Panc1 (cell line): ENCODE measurements around the gene HSPB8. TPM values are rescaled to one million over a fixed set of nuclear protein-coding genes. Genes with fewer than 3 reads are reported as not detected.

Source experiments
- ATAC-seq: fragments of 200-7000 bp; cut with Tn5 transposase; 2 replicates; pipeline ENCODE4 v1.9.1; 2020; ENCODE audit warnings: mild to moderate bottlenecking, moderate library complexity
- BruUV-seq: library from RNA; stranded (reverse); fragments of 400-500 nt; replicated peaks from 2 replicates; lab custom pipeline; 2021; lab: Mats Ljungman, UMichigan
- CTCF ChIA-PET: fragments of 300-600 bp; sonication (Branson Sonifier 250); formaldehyde crosslinking; loops from one replicate; lab custom pipeline; 2022; ENCODE audit warnings: antibody characterized with exemption; lab: Charles Lee
- POLR2A ChIA-PET: fragments of 300-600 bp; sonication (Branson Sonifier 250); formaldehyde crosslinking; loops from one replicate; lab custom pipeline; 2022; ENCODE audit warnings: antibody characterized with exemption; lab: Charles Lee
- DNase-seq: peaks from one replicate; pipeline ENCODE4 v3.0.0-alpha.2; 2010; ENCODE audit warnings: low read depth, low spot score
- H3K27ac ChIP-seq: 2 replicates; pipeline ENCODE4 v1.5.1; 2011; ENCODE audit warnings: mild to moderate bottlenecking, low read length, inconsistent platforms
- H3K27me3 ChIP-seq: fragments of 200-500 bp; sonication (Bioruptor generic); 2 replicates; pipeline ENCODE4 v1.6.0; 2014; ENCODE audit warnings: low read length, inconsistent platforms; ENCODE audit not compliant: control insufficient read depth, insufficient read depth
- H3K36me3 ChIP-seq: fragments of 200-500 bp; sonication (Bioruptor generic); 2 replicates; pipeline ENCODE4 v1.5.1; 2014; ENCODE audit warnings: inconsistent platforms, mild to moderate bottlenecking, low read length, moderate library complexity; ENCODE audit not compliant: control insufficient read depth, insufficient read depth
- H3K4me1 ChIP-seq: 2 replicates; pipeline ENCODE4 v1.5.1; 2011; ENCODE audit warnings: inconsistent platforms, mild to moderate bottlenecking, low read length, moderate library complexity; ENCODE audit not compliant: control insufficient read depth, insufficient read depth
- H3K4me3 ChIP-seq, 2 experiments: 2 replicates each; pipeline ENCODE4 v1.5.1; 2011 to 2012; ENCODE audit warnings: low read depth in 2 of 2, low read length in 2 of 2, mild to moderate bottlenecking in 2 of 2, inconsistent platforms in 1 of 2, moderate library complexity in 1 of 2
- H3K9me3 ChIP-seq: fragments of 200-500 bp; sonication (Bioruptor generic); 2 replicates; pipeline ENCODE4 v1.5.1; 2014; ENCODE audit warnings: low read depth, mild to moderate bottlenecking, inconsistent platforms, low read length, moderate library complexity; ENCODE audit not compliant: control insufficient read depth, insufficient read depth
- CTCF ChIP-seq: fragments of 450-650 bp; IDR thresholded peaks from 2 replicates; pipeline ENCODE4 v1.5.1; 2017; ENCODE audit warnings: mild to moderate bottlenecking
- POLR2AphosphoS5 ChIP-seq: IDR thresholded peaks from 2 replicates; pipeline ENCODE4 v1.6.1; 2012; ENCODE audit warnings: mild to moderate bottlenecking, low read depth, low read length, moderate library complexity
- REST ChIP-seq, 2 experiments: IDR thresholded peaks; 2 replicates each; pipeline ENCODE4 v1.6.1; 2011 to 2012; ENCODE audit warnings: low read depth in 2 of 2, control low read depth in 1 of 2, low read length in 1 of 2, mild to moderate bottlenecking in 1 of 2, moderate library complexity in 1 of 2; ENCODE audit not compliant: insufficient read depth in 1 of 2
- SIN3A ChIP-seq: IDR thresholded peaks from 2 replicates; pipeline ENCODE4 v1.6.1; 2012; ENCODE audit warnings: low read depth, mild to moderate bottlenecking, low read length, moderate library complexity, borderline replicate concordance; ENCODE audit not compliant: insufficient read depth
- TCF7L2 ChIP-seq: IDR thresholded peaks from 2 replicates; pipeline ENCODE4 v1.6.1; 2011; ENCODE audit warnings: mild to moderate bottlenecking, low read depth, low read length, inconsistent platforms
- in situ Hi-C: cut with HindIII; loops from 2 replicates; pipeline ENCODE4 v1.10.0; 2016; ENCODE audit warnings: low sequenced_read_pairs, low pct_unique_long_range_greater_than_20kb
- intact Hi-C: fragments of 100-400 bp; cut with micrococcal nuclease; formaldehyde crosslinking; loops from one replicate; pipeline ENCODE4 v1.10.0; 2022; ENCODE audit not compliant: unreplicated experiment
- total RNA-seq: library from RNA; stranded (reverse); gene quantifications from one replicate; pipeline ENCODE4 v1.2.1, GENCODE V29; 2021; ENCODE audit not compliant: unreplicated experiment

HSPB8 gene
- total RNA-seq, 1 experiment from 2014 or later = 2.0 TPM

DNA sequence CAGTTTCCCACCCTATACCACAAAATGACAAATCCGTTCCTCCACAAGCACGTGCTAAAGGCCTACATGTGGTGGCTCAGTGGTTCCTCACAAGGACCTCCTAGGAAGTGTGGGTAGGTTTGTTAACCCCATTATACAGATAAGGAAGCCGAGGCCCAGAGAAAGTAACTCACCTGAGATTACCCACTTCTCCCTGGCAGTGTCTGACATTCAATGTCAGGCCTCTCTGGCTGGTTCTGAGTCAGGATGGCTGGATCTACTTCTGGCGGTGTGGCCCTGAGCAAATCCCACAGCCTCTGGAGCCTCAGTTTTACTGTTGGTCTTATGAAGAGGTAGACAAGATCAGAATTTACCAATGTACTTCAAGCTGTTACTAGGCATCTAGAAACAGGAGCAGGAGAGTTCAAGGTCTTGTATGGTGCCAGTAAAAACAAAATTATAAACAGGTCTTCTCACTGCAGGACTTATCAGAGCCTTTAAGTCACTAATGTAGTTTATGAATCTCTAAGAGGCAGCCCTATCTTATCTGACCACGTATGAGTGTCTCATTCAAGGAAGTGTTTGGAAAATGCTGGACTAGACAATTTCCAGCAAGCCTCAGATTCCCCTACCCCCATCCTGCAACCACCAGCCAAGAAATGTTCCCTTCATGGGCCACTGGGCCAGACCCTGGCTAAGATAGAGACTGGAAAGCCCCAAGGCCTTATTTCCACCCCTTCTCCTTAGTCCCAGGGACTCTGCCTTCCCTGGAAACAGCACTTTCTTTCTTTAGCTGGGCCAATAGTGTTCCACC is 4.2 kb downstream of the HSPB8 start:
- ATAC-seq (no peak), DNase-seq (no peak)
- Histone ChIP-seq H3K27me3 (no peaks in the 10 kb centered on the region; the same call in 1 of the 2 replicates), H3K27ac (no peak overlapping the region), H3K36me3 (no peaks in the 10 kb centered on the region), H3K4me1 (peaks cover 10% of the 10 kb centered on the region; the same call in 1 of the 2 replicates), H3K4me3 (no peak overlapping the region), H3K9me3 (no peaks in the 10 kb centered on the region)
- in situ Hi-C loops = no loop called here
- no peak for TF ChIP-seq POLR2AphosphoS5
- TF ChIP-seq TCF7L2 = no peak
- TF ChIP-seq SIN3A = no peak
- TF ChIP-seq CTCF = no peak
- no peak for TF ChIP-seq REST (IDR thresholded peaks at IDR 0.05; ENCODE audit: insufficient read depth in 1 of 2, low read depth in 2 of 2, low read length in 1 of 2)
- intact Hi-C loops = no loop called here
- POLR2A ChIA-PET = no interaction called here
- CTCF ChIA-PET = interaction anchor here (0.5 kb wide), 1 partner anchor 1119 kb away, joined by 3 read pairs; no protein-coding TSS in a partner anchor
- BruUV-seq = no TSS peak

DNA sequence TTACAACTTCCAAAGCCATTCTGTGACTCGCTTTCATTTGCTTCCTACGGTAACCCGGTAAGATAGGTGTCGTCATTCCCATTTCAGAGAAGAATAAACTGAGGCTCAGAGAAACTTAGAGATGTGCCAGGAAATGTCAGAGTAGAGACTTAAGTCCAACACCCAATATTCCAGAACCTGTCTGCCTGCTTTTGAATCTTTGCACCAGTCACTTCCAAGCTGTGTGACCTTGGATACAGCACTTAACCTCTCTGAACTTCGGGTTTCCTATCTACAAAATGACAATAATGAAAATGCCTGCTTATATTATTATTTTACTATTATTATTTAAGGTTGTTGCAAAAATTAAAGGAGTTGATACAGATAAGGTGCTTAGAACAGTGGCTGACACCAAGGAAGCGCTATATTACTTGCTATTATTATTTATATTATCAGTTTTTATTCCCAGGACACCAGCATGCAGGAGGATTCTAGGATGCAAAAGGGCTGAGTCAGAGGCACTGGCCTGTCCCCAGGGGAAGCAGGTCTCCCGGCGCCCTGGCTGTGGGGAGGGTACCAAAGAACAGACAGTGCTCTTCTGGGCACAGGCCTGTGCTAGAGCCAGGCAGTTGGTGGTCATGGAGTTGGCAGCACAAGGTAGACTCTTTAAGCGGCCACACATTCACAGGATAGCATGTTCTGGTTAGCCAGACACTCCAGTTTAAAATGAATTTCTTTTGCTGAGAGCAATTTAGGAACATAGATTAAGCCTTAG is 5.4 kb downstream of the HSPB8 start:
- in situ Hi-C loops = no loop called here
- intact Hi-C loops = no loop called here

More for the DNA sequence above, 5.4 kb downstream of the HSPB8 start:
- TF ChIP-seq SIN3A (no peak), POLR2AphosphoS5 (no peak), REST (IDR thresholded peaks at IDR 0.05; ENCODE audit: insufficient read depth in 1 of 2, low read depth in 2 of 2, low read length in 1 of 2) (no peak)
- Histone ChIP-seq H3K4me3 (no peak overlapping the region), H3K36me3 (no peaks in the 10 kb centered on the region), H3K27me3 (no peaks in the 10 kb centered on the region), H3K4me1 (peaks cover 10% of the 10 kb centered on the region; the same call in 1 of the 2 replicates), H3K9me3 (no peaks in the 10 kb centered on the region), H3K27ac (no peak overlapping the region)
- BruUV-seq = no TSS peak
- ChIA-PET CTCF (no interaction called here), POLR2A (no interaction called here)
- no peak for ATAC-seq
- no peak for DNase-seq
